Brain microvascular endothelial cell (primary cell): ENCODE results near the gene COX19.

ENCODE experiments used
- DNase-seq: peaks from one replicate; pipeline ENCODE4 v3.0.0-alpha.2; 2020
- H3K27ac ChIP-seq: fragments of 250-450 bp; sonication (Bioruptor Pico); 2 replicates; pipeline ENCODE4 v1.5.1; 2020; ENCODE audit warnings: mild to moderate bottlenecking, moderate library complexity
- H3K27me3 ChIP-seq: fragments of 250-450 bp; sonication (Bioruptor Pico); replicated peaks from 2 replicates; pipeline ENCODE4 v1.5.1; 2020; ENCODE audit warnings: mild to moderate bottlenecking
- H3K36me3 ChIP-seq: fragments of 250-450 bp; sonication (Bioruptor Pico); replicated peaks from 2 replicates; pipeline ENCODE4 v1.5.1; 2020; ENCODE audit warnings: mild to moderate bottlenecking
- H3K4me3 ChIP-seq: 2 replicates; pipeline ENCODE4 v1.5.1; 2011; ENCODE audit warnings: low read depth, mild to moderate bottlenecking, control low read depth, low read length, moderate library complexity
- CTCF ChIP-seq: IDR thresholded peaks from 2 replicates; pipeline ENCODE4 v1.5.1; 2011; ENCODE audit warnings: low read depth, mild to moderate bottlenecking, moderate library complexity, low read length, control low read depth, inconsistent platforms; ENCODE audit errors: missing control alignments
- in situ Hi-C: cut with HindIII; loops from 2 replicates; pipeline ENCODE4 v1.10.0; 2017; ENCODE audit warnings: low sequenced_read_pairs, low pct_ligation_motif_present

Gene COX19

GRCh38 chr7:938546-939185 lies 36.7 kb downstream of the COX19 start:
- no peak overlapping the region for H3K27ac ChIP-seq
- no peak for TF ChIP-seq CTCF
- no peaks in the 10 kb centered on the region for H3K36me3 ChIP-seq
- H3K4me3 ChIP-seq, result no peak overlapping the region
- DNase-seq, result no peak
- in situ Hi-C loops, result no loop called here
- peaks cover 2% of the 10 kb centered on the region for H3K27me3 ChIP-seq

- in situ Hi-C loops, result no loop called here
- H3K27ac ChIP-seq, result no peak overlapping the region
- no peak for DNase-seq
- no peak for TF ChIP-seq CTCF
- no peak overlapping the region for H3K4me3 ChIP-seq
- H3K27me3 ChIP-seq, result peaks cover 2% of the 10 kb centered on the region
- H3K36me3 ChIP-seq, result no peaks in the 10 kb centered on the region
Measured at GRCh38 chr7:937856-938484, 37.4 kb downstream of the COX19 start.

GRCh38 chr7:936386-937054 lies 38.8 kb downstream of the COX19 start:
- Histone ChIP-seq H3K27me3 (no peaks in the 10 kb centered on the region), H3K36me3 (no peaks in the 10 kb centered on the region), H3K27ac (peak overlapping the region; percentile 62), H3K4me3 (no peak overlapping the region)
- DNase-seq, result peak; percentile 68
- TF ChIP-seq CTCF, result no peak
- in situ Hi-C loops, result no loop called here

GRCh38 chr7:935874-936385 lies 39.4 kb downstream of the COX19 start:
- Histone ChIP-seq H3K36me3 (no peaks in the 10 kb centered on the region), H3K27ac (peak overlapping the region; percentile 28), H3K4me3 (no peak overlapping the region), H3K27me3 (no peaks in the 10 kb centered on the region)
- DNase-seq, result no peak
- in situ Hi-C loops, result no loop called here
- TF ChIP-seq CTCF, result no peak

- Histone ChIP-seq H3K36me3 (no peaks in the 10 kb centered on the region), H3K27me3 (no peaks in the 10 kb centered on the region), H3K4me3 (no peak overlapping the region), H3K27ac (no peak overlapping the region)
- no peak for TF ChIP-seq CTCF
- no peak for DNase-seq
- in situ Hi-C loops, result no loop called here
Measured at GRCh38 chr7:935164-935873, 40.0 kb downstream of the COX19 start.
